D721Med (cell line): ENCODE data around the gene INPP4B.
"Not testable (repeated sequence)": the region's sequence is repeated elsewhere in the genome, so short reads cannot be mapped to it uniquely, and the experiment has no call there.

Experiments used
- DNase-seq: peaks from one replicate; pipeline ENCODE4 v3.0.0; 2011; ENCODE audit warnings: low spot score; ENCODE audit not compliant: insufficient read length
- FAIRE-seq: peaks from 2 replicates; lab custom pipeline; 2011; peaks lifted over from hg19 to GRCh38; lab: Jason Lieb, UNC
- TF ChIP-seq, protein P1 (sequence below): IDR thresholded peaks from 2 replicates; pipeline ENCODE4 v1.5.1; 2012; ENCODE audit warnings: mild to moderate bottlenecking, control low read depth; ENCODE audit not compliant: insufficient read depth; ENCODE audit errors: missing control alignments

INPP4B gene

GRCh38 chr4:142660728-142661127 lies 185.4 kb downstream of the INPP4B start:
- TF ChIP-seq, protein P1, sequence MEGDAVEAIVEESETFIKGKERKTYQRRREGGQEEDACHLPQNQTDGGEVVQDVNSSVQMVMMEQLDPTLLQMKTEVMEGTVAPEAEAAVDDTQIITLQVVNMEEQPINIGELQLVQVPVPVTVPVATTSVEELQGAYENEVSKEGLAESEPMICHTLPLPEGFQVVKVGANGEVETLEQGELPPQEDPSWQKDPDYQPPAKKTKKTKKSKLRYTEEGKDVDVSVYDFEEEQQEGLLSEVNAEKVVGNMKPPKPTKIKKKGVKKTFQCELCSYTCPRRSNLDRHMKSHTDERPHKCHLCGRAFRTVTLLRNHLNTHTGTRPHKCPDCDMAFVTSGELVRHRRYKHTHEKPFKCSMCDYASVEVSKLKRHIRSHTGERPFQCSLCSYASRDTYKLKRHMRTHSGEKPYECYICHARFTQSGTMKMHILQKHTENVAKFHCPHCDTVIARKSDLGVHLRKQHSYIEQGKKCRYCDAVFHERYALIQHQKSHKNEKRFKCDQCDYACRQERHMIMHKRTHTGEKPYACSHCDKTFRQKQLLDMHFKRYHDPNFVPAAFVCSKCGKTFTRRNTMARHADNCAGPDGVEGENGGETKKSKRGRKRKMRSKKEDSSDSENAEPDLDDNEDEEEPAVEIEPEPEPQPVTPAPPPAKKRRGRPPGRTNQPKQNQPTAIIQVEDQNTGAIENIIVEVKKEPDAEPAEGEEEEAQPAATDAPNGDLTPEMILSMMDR, result no peak
- DNase-seq, result no peak
- no peak for FAIRE-seq

GRCh38 chr4:142656178-142656577 lies 189.9 kb downstream of the INPP4B start:
- no peak for FAIRE-seq
- DNase-seq, result no peak
- TF ChIP-seq, protein P1, result no peak

- TF ChIP-seq, protein P1, result no peak
- DNase-seq (no peak), FAIRE-seq (no peak)
Measured at GRCh38 chr4:142648378-142648777, 197.7 kb downstream of the INPP4B start.

DNA sequence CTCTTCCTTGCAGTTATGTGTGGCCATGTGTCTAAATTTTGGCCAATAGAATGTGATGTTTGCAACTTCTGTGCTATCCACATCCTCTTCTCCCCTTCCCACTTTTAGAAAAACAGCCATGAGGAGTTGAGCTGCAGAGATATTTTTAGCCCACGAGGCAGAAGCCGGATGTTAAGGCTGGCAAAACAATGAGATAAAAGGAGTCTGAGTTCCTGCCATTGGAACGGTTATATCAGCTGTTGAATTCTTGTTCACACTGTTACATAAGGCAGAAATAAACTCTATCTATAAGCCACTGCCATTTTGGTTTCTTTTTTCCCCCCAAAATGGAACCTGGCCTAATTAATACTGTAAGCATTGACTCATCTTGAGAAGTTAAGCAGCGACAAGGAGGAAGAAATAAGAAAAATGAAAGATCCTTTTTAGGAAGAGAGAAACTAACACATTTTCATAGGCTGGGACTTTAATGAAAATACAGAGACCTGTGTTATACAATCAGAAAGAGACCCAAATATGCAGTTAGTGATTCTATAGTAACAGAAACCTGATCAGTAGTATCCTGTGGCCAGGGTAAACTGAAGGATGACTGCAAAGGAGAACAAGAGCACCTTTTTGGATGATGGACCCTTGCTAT lies 200.5 kb downstream of the INPP4B start:
- DNase-seq (no peak), FAIRE-seq (no peak)
- TF ChIP-seq, protein P1, result no peak

- FAIRE-seq, DNase-seq: not testable (repeated sequence)
Measured at GRCh38 chr4:142644628-142645027, 201.5 kb downstream of the INPP4B start.

GRCh38 chr4:142637614-142638013 lies 208.5 kb downstream of the INPP4B start:
- FAIRE-seq (no peak), DNase-seq (no peak)
- TF ChIP-seq, protein P1, result no peak

- TF ChIP-seq, protein P1, result no peak
- no peak for DNase-seq
- FAIRE-seq, result no peak
Measured at GRCh38 chr4:142631836-142632235, 214.3 kb downstream of the INPP4B start.

DNA sequence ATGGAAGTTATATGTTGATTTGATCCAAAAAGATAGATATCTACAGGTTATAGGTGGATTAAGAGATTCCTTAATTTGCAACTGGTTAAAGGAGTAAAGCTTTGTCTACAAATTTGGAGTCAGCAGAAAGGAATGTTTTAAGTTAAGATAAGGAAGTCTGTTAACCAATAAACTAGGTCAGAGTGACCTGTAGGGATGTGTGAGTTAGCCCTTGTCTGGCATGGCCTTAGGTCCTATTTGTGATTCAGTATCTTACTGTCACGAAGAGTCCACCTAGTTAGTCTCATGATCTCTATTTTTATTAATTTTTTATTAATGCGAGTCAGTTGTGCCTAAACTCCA lies 230.8 kb downstream of the INPP4B start:
- TF ChIP-seq, protein P1, result no peak
- no peak for DNase-seq
- no peak for FAIRE-seq
